Natural killer cell treated with Interleukin-12 subunit alpha and Interleukin-12 subunit beta and Interleukin-15 and Interleukin-18, amount 100 ng/mL, for 72 hours (primary cell): Measurements from ENCODE around the gene KIR2DL4. TPM values are rescaled to one million over a fixed set of nuclear protein-coding genes. Genes with fewer than 3 reads are reported as not detected.
"Not testable (repeated sequence)": the region's sequence is repeated elsewhere in the genome, so short reads cannot be mapped to it uniquely, and the experiment has no call there.

Experiments
- ATAC-seq, 2 donors: fragments of 150-1000 bp; cut with Tn5 transposase in 1 of 2; sonication (Bioruptor Pico), chemical (Tn5 transposase) in 1 of 2; 2 replicates each; pipeline ENCODE4 v1.10.0; 2021
- DNase-seq: peaks from one replicate; pipeline ENCODE4 v3.0.0; 2022; ENCODE audit warnings: low spot score
- H3K27ac Mint-ChIP-seq, 2 donors: 1 replicate in 1 of 2; 2 replicates in 1 of 2; pipeline ENCODE4 v1.8.0; 2022; ENCODE audit warnings: mixed read lengths in 2 of 2, mild to moderate bottlenecking in 1 of 2, moderate library complexity in 1 of 2
- H3K27me3 Mint-ChIP-seq, 2 donors: 1 replicate in 1 of 2; 2 replicates in 1 of 2; pipeline ENCODE4 v1.8.0; 2022; ENCODE audit warnings: mixed read lengths in 2 of 2
- H3K36me3 Mint-ChIP-seq: one replicate; pipeline ENCODE4 v1.8.0; 2022; ENCODE audit warnings: mixed read lengths
- H3K4me1 Mint-ChIP-seq, 2 donors: 1 replicate in 1 of 2; 2 replicates in 1 of 2; pipeline ENCODE4 v1.8.0; 2022; ENCODE audit warnings: low read depth in 2 of 2, mixed read lengths in 2 of 2, mild to moderate bottlenecking in 1 of 2
- H3K4me3 Mint-ChIP-seq: one replicate; pipeline ENCODE4 v1.8.0; 2022; ENCODE audit warnings: mixed read lengths
- H3K9me3 Mint-ChIP-seq: 2 replicates; pipeline ENCODE4 v1.8.0; 2022; ENCODE audit warnings: mixed read lengths
- total RNA-seq, 2 donors: library from RNA; stranded (reverse); gene quantifications; one replicate each; pipeline ENCODE4 v1.2.3, GENCODE V29; 2022

KIR2DL4 gene
- total RNA-seq, 2 donors from 2014 or later = 4.2 to 6.6 TPM

GRCh38 chr19:54782916-54783315, 20.5 kb upstream of the KIR2DL4 start:
- not testable (repeated sequence) for H3K9me3 Mint-ChIP-seq, H3K4me3 Mint-ChIP-seq, H3K36me3 Mint-ChIP-seq, H3K27me3 Mint-ChIP-seq, H3K27ac Mint-ChIP-seq, ATAC-seq, DNase-seq
- peaks cover 0 to 13% of the 10 kb centered on the region in 2 donors for H3K4me1 Mint-ChIP-seq

- H3K9me3 Mint-ChIP-seq, DNase-seq, H3K27me3 Mint-ChIP-seq, H3K36me3 Mint-ChIP-seq, H3K4me3 Mint-ChIP-seq, ATAC-seq: not testable (repeated sequence)
- Mint-ChIP-seq H3K27ac (peak overlapping the region in 1 of 2 donors; percentile 52), H3K4me1 (peaks cover 11 to 19% of the 10 kb centered on the region in 2 donors)
Measured at GRCh38 chr19:54786091-54786723, 17.2 kb upstream of the KIR2DL4 start.

GRCh38 chr19:54788154-54788553, 15.3 kb upstream of the KIR2DL4 start:
- not testable (repeated sequence) for ATAC-seq, H3K36me3 Mint-ChIP-seq, DNase-seq, H3K27me3 Mint-ChIP-seq, H3K4me3 Mint-ChIP-seq, H3K9me3 Mint-ChIP-seq, H3K27ac Mint-ChIP-seq
- peaks cover 15 to 23% of the 10 kb centered on the region in 2 donors for H3K4me1 Mint-ChIP-seq

- Mint-ChIP-seq H3K27ac (no peak overlapping the region), H3K9me3 (no peaks in the 10 kb centered on the region), H3K4me3 (no peak overlapping the region), H3K36me3 (no peaks in the 10 kb centered on the region), H3K4me1 (peaks cover 15 to 23% of the 10 kb centered on the region in 2 donors), H3K27me3 (no peaks in the 10 kb centered on the region)
- no peak for DNase-seq
- ATAC-seq = no peak
Measured at GRCh38 chr19:54790711-54791110, 12.7 kb upstream of the KIR2DL4 start.

GRCh38 chr19:54791476-54791875, 11.9 kb upstream of the KIR2DL4 start:
- Mint-ChIP-seq H3K36me3 (no peaks in the 10 kb centered on the region), H3K4me3 (peak overlapping the region; percentile 47), H3K27ac (no peak overlapping the region), H3K27me3 (no peaks in the 10 kb centered on the region), H3K9me3 (no peaks in the 10 kb centered on the region), H3K4me1 (peaks cover 15 to 19% of the 10 kb centered on the region in 2 donors)
- DNase-seq (no peak), ATAC-seq (no peak)

- Mint-ChIP-seq H3K4me1 (peaks cover 13 to 15% of the 10 kb centered on the region in 2 donors), H3K36me3 (no peaks in the 10 kb centered on the region), H3K27ac (no peak overlapping the region), H3K4me3 (no peak overlapping the region), H3K27me3 (peaks cover 0 to 2% of the 10 kb centered on the region in 2 donors), H3K9me3 (no peaks in the 10 kb centered on the region)
- no peak for DNase-seq
- peak; percentile 73 to 84 for ATAC-seq
Measured at GRCh38 chr19:54792814-54793213, 10.6 kb upstream of the KIR2DL4 start.

- peaks cover 5 to 6% of the 10 kb centered on the region in 2 donors for H3K4me1 Mint-ChIP-seq
- ATAC-seq (no peak), DNase-seq (no peak)
- H3K27me3 Mint-ChIP-seq = peaks cover 0 to 2% of the 10 kb centered on the region in 2 donors
- H3K9me3 Mint-ChIP-seq = no peaks in the 10 kb centered on the region
- H3K36me3 Mint-ChIP-seq = no peaks in the 10 kb centered on the region
- no peak overlapping the region for H3K4me3 Mint-ChIP-seq
- H3K27ac Mint-ChIP-seq = no peak overlapping the region
Measured at GRCh38 chr19:54795758-54796157, 7.7 kb upstream of the KIR2DL4 start.

GRCh38 chr19:54804101-54804500, 691 bp downstream of the KIR2DL4 start:
- peak overlapping the region; percentile 76 to 90 for H3K27ac Mint-ChIP-seq
- H3K36me3 Mint-ChIP-seq = no peaks in the 10 kb centered on the region
- H3K27me3 Mint-ChIP-seq = no peaks in the 10 kb centered on the region
- H3K4me3 Mint-ChIP-seq = peak overlapping the region; percentile 87
- no peak for DNase-seq
- ATAC-seq = peak; percentile 6 to 41
- peaks cover 43 to 46% of the 10 kb centered on the region in 2 donors for H3K4me1 Mint-ChIP-seq
- no peaks in the 10 kb centered on the region for H3K9me3 Mint-ChIP-seq

GRCh38 chr19:54804571-54804970, 1.2 kb downstream of the KIR2DL4 start:
- Mint-ChIP-seq H3K9me3 (no peaks in the 10 kb centered on the region), H3K4me1 (peaks cover 43 to 46% of the 10 kb centered on the region in 2 donors), H3K4me3 (peak overlapping the region; percentile 15), H3K27me3 (no peaks in the 10 kb centered on the region), H3K36me3 (no peaks in the 10 kb centered on the region), H3K27ac (peak overlapping the region; percentile 44 to 90)
- ATAC-seq (no peak), DNase-seq (no peak)

GRCh38 chr19:54805665-54806515, 2.5 kb downstream of the KIR2DL4 start:
- Mint-ChIP-seq H3K27me3 (no peaks in the 10 kb centered on the region), H3K36me3 (no peaks in the 10 kb centered on the region), H3K9me3 (no peaks in the 10 kb centered on the region), H3K4me3 (no peak overlapping the region), H3K4me1 (peaks cover 43 to 45% of the 10 kb centered on the region in 2 donors), H3K27ac (peak overlapping the region in 1 of 2 donors; percentile 38)
- DNase-seq (no peak), ATAC-seq (no peak)

GRCh38 chr19:54806516-54806838, 3.1 kb downstream of the KIR2DL4 start:
- Mint-ChIP-seq H3K4me3 (no peak overlapping the region), H3K9me3 (no peaks in the 10 kb centered on the region), H3K36me3 (no peaks in the 10 kb centered on the region), H3K27ac (no peak overlapping the region), H3K27me3 (no peaks in the 10 kb centered on the region), H3K4me1 (peaks cover 38 to 39% of the 10 kb centered on the region in 2 donors)
- ATAC-seq (no peak), DNase-seq (no peak)

- not testable (repeated sequence) for ATAC-seq, DNase-seq, H3K9me3 Mint-ChIP-seq, H3K27me3 Mint-ChIP-seq, H3K4me3 Mint-ChIP-seq, H3K36me3 Mint-ChIP-seq
- Mint-ChIP-seq H3K4me1 (peaks cover 34 to 43% of the 10 kb centered on the region in 2 donors), H3K27ac (peak overlapping the region in 1 of 2 donors; percentile 64)
Measured at GRCh38 chr19:54814571-54814970, 11.2 kb downstream of the KIR2DL4 start.

GRCh38 chr19:54816251-54816650, 12.8 kb downstream of the KIR2DL4 start, which contains the start of gene KIR3DL1:
KIR3DL1 (plus strand) TSS chr19:54816468.
- H3K4me1 Mint-ChIP-seq = peaks cover 45 to 48% of the 10 kb centered on the region in 2 donors
- not testable (repeated sequence) for DNase-seq, H3K9me3 Mint-ChIP-seq, H3K36me3 Mint-ChIP-seq, H3K27me3 Mint-ChIP-seq
- H3K27ac Mint-ChIP-seq = peak within 1 kb of the TSS; percentile 92 to 95
- ATAC-seq = peak in 1 of 2 donors; percentile 40
- peak within 1 kb of the TSS; percentile 87 for H3K4me3 Mint-ChIP-seq
